Kidney (tissue), 14 donors: ENCODE results near the gene HMG20B. TPM values are rescaled to one million over a fixed set of nuclear protein-coding genes. Genes with fewer than 3 reads are reported as not detected.

Source experiments
- DNase-seq, 5 donors: peaks; one replicate each; pipeline ENCODE4 v3.0.0-alpha.2; 2013 to 2020
- FAIRE-seq: peaks from 2 replicates; lab custom pipeline; 2012; peaks lifted over from hg19 to GRCh38; lab: Jason Lieb, UNC
- H3K27ac ChIP-seq, 2 donors: one replicate each; pipeline ENCODE4 v1.7.0; 2013; ENCODE audit warnings: low read depth in 2 of 2, low read length in 2 of 2, inconsistent platforms in 1 of 2
- H3K27me3 ChIP-seq: one replicate; pipeline ENCODE4 v1.7.1; 2013; ENCODE audit warnings: low read length, inconsistent platforms; ENCODE audit not compliant: control insufficient read depth, insufficient read depth
- H3K36me3 ChIP-seq, 3 donors: one replicate each; pipeline versions ENCODE4 v1.7.0 to v1.7.1; 2013; ENCODE audit warnings: low read length in 3 of 3, control low read depth in 1 of 3, inconsistent platforms in 1 of 3; ENCODE audit not compliant: insufficient read depth in 3 of 3, control insufficient read depth in 2 of 3
- H3K4me1 ChIP-seq, 3 donors: one replicate each; pipeline versions ENCODE4 v1.7.0 to v1.7.1; 2013; ENCODE audit warnings: low read length in 3 of 3, inconsistent platforms in 1 of 3, low read depth in 1 of 3; ENCODE audit not compliant: control insufficient read depth in 2 of 3, insufficient read depth in 2 of 3
- H3K4me3 ChIP-seq, 3 donors: one replicate each; pipeline versions ENCODE4 v1.7.0 to v1.8.1; 2013; ENCODE audit warnings: low read length in 3 of 3, control low read depth in 1 of 3, inconsistent platforms in 1 of 3
- H3K9ac ChIP-seq, 3 donors: one replicate each; pipeline versions ENCODE4 v1.7.0 to v1.7.1; 2013; ENCODE audit warnings: low read length in 3 of 3, control low read depth in 1 of 3, inconsistent platforms in 1 of 3
- H3K9me3 ChIP-seq, 3 donors: one replicate each; pipeline versions ENCODE4 v1.7.0 to v1.7.1; 2013; ENCODE audit warnings: low read length in 3 of 3, control low read depth in 1 of 3, inconsistent platforms in 1 of 3; ENCODE audit not compliant: control insufficient read depth in 2 of 3, insufficient read depth in 1 of 3
- CTCF ChIP-seq: IDR thresholded peaks from 3 replicates; pipeline ENCODE4 v1.5.1; 2012; ENCODE audit warnings: mild to moderate bottlenecking, moderate library complexity, borderline replicate concordance; ENCODE audit not compliant: insufficient read depth; ENCODE audit errors: extremely low read depth
- intact Hi-C: fragments of 100-400 bp; cut with DNase I; formaldehyde crosslinking; loops from one replicate; pipeline ENCODE4 v1.11.1; 2022
- polyA plus RNA-seq: library from polyadenylated mRNA; stranded (reverse); fragments of 350-450 nt; fragmentation: Illumina TruSeq; extraction: RNeasy Lipid Tissue Mini Kit (QIAGEN cat#74804); gene quantifications from one replicate; pipeline ENCODE4 v1.2.3, GENCODE V29; 2014; ENCODE audit warnings: low read depth, low replicate concordance; ENCODE audit not compliant: insufficient read depth
- total RNA-seq: library from RNA; stranded (reverse); fragmentation: NEBNext Ultra II Directional; extraction: Animal tissue kit (Norgen Biotek cat#: 25700); gene quantifications from one replicate; pipeline ENCODE4 v1.2.1, GENCODE V29; 2021
- donor health status: control.
- donor health status: control.
- donor health status: control.
- donor health status: control.
- donor health status: control.
- donor health status: DM: yes; HTN: yes; CAD: no.
- donor health status: Normal renal cell carcinoma (clear cell type).

Gene HMG20B
- total and polyA plus RNA-seq, 2 donors from 2014 or later, result 69.7 to 82.6 TPM

- H3K4me1 ChIP-seq, result peaks cover 0 to 20% (median 3%) of the 10 kb centered on the region in 3 donors
- peak overlapping the region in 2 of 3 donors; percentile 12 to 99 for H3K4me3 ChIP-seq
- no peaks in the 10 kb centered on the region for H3K36me3 ChIP-seq
- FAIRE-seq (no peak), DNase-seq (peak in 3 of 5 donors; percentile 41 to 58 (median 41))
- no peaks in the 10 kb centered on the region for H3K9me3 ChIP-seq
- H3K9ac ChIP-seq, result peak overlapping the region in 1 of 3 donors; percentile 71
- TF ChIP-seq CTCF, result no peak
- H3K27me3 ChIP-seq, result no peaks in the 10 kb centered on the region
- intact Hi-C loops, result no loop called here
- peak overlapping the region; percentile 68 to 70 for H3K27ac ChIP-seq
Observed at GRCh38 chr19:3554254-3555083, 18.3 kb upstream of the HMG20B start.

GRCh38 chr19:3555653-3556422 lies 16.9 kb upstream of the HMG20B start:
- FAIRE-seq (no peak), DNase-seq (peak in 1 of 5 donors; percentile 41)
- Histone ChIP-seq H3K9ac (peak overlapping the region in 2 of 3 donors; percentile 98 to 99), H3K4me1 (peaks cover 0 to 20% (median 3%) of the 10 kb centered on the region in 3 donors), H3K36me3 (no peaks in the 10 kb centered on the region), H3K27ac (peak overlapping the region; percentile 72 to 77), H3K9me3 (no peaks in the 10 kb centered on the region), H3K27me3 (no peaks in the 10 kb centered on the region), H3K4me3 (peak overlapping the region in 2 of 3 donors; percentile 97 to 99)
- TF ChIP-seq CTCF, result no peak
- intact Hi-C loops, result no loop called here

GRCh38 chr19:3556423-3556977 lies 16.2 kb upstream of the HMG20B start:
- TF ChIP-seq CTCF, result no peak
- FAIRE-seq, result no peak
- H3K27me3 ChIP-seq, result no peaks in the 10 kb centered on the region
- H3K27ac ChIP-seq, result peak overlapping the region; percentile 72 to 77
- no peaks in the 10 kb centered on the region for H3K36me3 ChIP-seq
- H3K9me3 ChIP-seq, result no peaks in the 10 kb centered on the region
- H3K4me3 ChIP-seq, result peak overlapping the region; percentile 65 to 99 (median 97)
- H3K9ac ChIP-seq, result peak overlapping the region; percentile 18 to 99 (median 98)
- intact Hi-C loops, result no loop called here
- DNase-seq, result no peak
- peaks cover 0 to 20% (median 3%) of the 10 kb centered on the region in 3 donors for H3K4me1 ChIP-seq
